Measurements from ENCODE around the gene SLC26A9.

- TF ChIP-seq, protein P1, sequence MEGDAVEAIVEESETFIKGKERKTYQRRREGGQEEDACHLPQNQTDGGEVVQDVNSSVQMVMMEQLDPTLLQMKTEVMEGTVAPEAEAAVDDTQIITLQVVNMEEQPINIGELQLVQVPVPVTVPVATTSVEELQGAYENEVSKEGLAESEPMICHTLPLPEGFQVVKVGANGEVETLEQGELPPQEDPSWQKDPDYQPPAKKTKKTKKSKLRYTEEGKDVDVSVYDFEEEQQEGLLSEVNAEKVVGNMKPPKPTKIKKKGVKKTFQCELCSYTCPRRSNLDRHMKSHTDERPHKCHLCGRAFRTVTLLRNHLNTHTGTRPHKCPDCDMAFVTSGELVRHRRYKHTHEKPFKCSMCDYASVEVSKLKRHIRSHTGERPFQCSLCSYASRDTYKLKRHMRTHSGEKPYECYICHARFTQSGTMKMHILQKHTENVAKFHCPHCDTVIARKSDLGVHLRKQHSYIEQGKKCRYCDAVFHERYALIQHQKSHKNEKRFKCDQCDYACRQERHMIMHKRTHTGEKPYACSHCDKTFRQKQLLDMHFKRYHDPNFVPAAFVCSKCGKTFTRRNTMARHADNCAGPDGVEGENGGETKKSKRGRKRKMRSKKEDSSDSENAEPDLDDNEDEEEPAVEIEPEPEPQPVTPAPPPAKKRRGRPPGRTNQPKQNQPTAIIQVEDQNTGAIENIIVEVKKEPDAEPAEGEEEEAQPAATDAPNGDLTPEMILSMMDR (IDR thresholded peaks at IDR 0.05; ENCODE audit: borderline replicate concordance, extremely low read depth, low read length, poor library complexity, severe bottlenecking): no peak
- no peak for TF ChIP-seq EZH2 (IDR thresholded peaks at IDR 0.05; ENCODE audit: borderline replicate concordance, low read depth, low read length, severe bottlenecking)
Measured at GRCh38 chr1:205985330-205986005, 42.2 kb upstream of the SLC26A9 start.

Data from DND-41 (cell line).